Measurements from ENCODE around the gene LTBP1. TPM values are rescaled to one million over a fixed set of nuclear protein-coding genes. Genes with fewer than 3 reads are reported as not detected.

LTBP1 gene
- total and polyA plus RNA-seq, 2 experiments from 2014 or later: 35.6 to 68.9 TPM

DNA sequence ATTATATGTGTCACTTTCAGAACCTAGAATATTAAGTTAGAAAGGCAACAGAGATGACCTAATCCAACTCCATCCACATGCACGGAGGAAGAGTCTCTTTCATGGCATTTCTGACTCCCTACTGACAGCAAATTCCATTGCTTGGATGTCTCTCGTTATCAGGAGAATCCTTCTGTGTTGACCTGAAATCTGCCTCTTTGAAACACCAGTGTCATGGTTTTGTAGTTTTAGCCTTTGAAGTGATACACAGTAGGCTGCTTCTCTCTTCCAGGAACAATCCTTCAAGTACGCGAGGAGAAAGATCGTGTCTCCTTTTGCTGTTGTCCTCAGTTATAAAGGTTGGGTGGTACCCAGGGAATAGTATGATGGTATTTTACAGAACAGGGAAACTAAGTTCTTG lies 327.8 kb downstream of the LTBP1 start:
- Histone ChIP-seq H3K79me2 (no peaks in the 10 kb centered on the region), H3K9me3 (ENCODE audit: low read depth) (no peaks in the 10 kb centered on the region), H3K27ac (no peak overlapping the region), H3K36me3 (replicated peaks; ENCODE audit: insufficient read depth, low read depth) (no peaks in the 10 kb centered on the region), H3K9me2 (replicated peaks; ENCODE audit: insufficient read depth) (no peaks in the 10 kb centered on the region), H3K4me3 (no peak overlapping the region), H3K4me1 (ENCODE audit: insufficient read depth) (no peaks in the 10 kb centered on the region), H2AFZ (no peak overlapping the region), H3K27me3 (no peaks in the 10 kb centered on the region), H4K20me1 (ENCODE audit: insufficient read depth, poor library complexity, severe bottlenecking) (no peaks in the 10 kb centered on the region), H3K4me2 (no peak overlapping the region)
- 85% methylated on average over 5 of the region's 5 CpGs for WGBS (ENCODE audit: low lambda C conversion rate, missing lambda C conversion rate)
- TF ChIP-seq EZH2 (IDR thresholded peaks at IDR 0.05; ENCODE audit: borderline replicate concordance) (no peak), EZH2phosphoT487 (IDR thresholded peaks at IDR 0.05; ENCODE audit: low read depth, severe bottlenecking, unreplicated experiment) (no peak), CTCF (IDR thresholded peaks at IDR 0.05; ENCODE audit: poor library complexity) (no peak)
- no peak for DNase-seq (ENCODE audit: low spot score)

DNA sequence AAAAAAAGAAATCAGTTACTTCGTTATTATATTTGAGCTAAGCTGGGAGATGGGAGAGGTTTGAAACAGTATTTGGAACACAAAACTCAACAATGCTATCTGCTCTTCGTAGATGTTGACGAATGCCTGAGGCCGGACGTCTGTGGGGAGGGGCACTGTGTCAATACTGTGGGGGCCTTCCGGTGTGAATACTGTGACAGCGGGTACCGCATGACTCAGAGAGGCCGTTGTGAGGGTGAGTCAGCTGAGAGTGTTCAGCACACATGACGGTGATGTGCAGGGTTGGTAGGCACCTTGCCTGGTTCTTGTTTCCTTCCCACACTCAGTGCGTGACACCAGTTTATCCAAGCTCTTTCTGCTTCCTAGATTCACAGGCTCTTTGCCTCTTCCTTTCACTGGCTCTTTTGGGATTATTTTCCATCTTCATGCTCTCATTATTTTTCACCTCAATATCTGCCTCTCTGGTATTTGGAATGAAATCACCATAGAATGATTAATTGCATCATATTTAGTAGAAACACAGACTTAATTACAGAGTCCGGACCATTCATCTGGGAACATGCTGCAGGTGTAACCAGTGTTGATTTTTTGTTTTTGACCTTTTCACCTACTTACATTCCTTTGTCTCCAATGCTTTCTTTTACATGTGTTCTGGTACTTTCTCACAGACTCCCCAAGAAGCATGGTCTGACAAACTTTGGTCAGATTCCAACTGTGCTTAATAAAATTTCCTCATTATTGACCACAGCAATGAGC lies 329.1 kb downstream of the LTBP1 start:
- WGBS (ENCODE audit: low lambda C conversion rate, missing lambda C conversion rate): 67% methylated on average over 12 of the region's 12 CpGs
- no peak overlapping the region for H3K4me2 ChIP-seq
- H3K27ac ChIP-seq: peak overlapping the region; percentile 67
- peak; percentile 78 for DNase-seq (ENCODE audit: low spot score)
- H4K20me1 ChIP-seq (ENCODE audit: insufficient read depth, poor library complexity, severe bottlenecking): no peaks in the 10 kb centered on the region
- H3K4me1 ChIP-seq (ENCODE audit: insufficient read depth): no peaks in the 10 kb centered on the region
- no peak overlapping the region for H3K4me3 ChIP-seq
- H3K36me3 ChIP-seq (replicated peaks; ENCODE audit: insufficient read depth, low read depth): no peaks in the 10 kb centered on the region
- TF ChIP-seq EZH2 (IDR thresholded peaks at IDR 0.05; ENCODE audit: borderline replicate concordance): no peak
- TF ChIP-seq EZH2phosphoT487 (IDR thresholded peaks at IDR 0.05; ENCODE audit: low read depth, severe bottlenecking, unreplicated experiment): no peak
- no peak for TF ChIP-seq CTCF (IDR thresholded peaks at IDR 0.05; ENCODE audit: poor library complexity)
- H3K9me2 ChIP-seq (replicated peaks; ENCODE audit: insufficient read depth): no peaks in the 10 kb centered on the region
- H3K79me2 ChIP-seq: no peaks in the 10 kb centered on the region
- H3K27me3 ChIP-seq: no peaks in the 10 kb centered on the region
- no peak overlapping the region for H2AFZ ChIP-seq
- H3K9me3 ChIP-seq (ENCODE audit: low read depth): no peaks in the 10 kb centered on the region

DNA sequence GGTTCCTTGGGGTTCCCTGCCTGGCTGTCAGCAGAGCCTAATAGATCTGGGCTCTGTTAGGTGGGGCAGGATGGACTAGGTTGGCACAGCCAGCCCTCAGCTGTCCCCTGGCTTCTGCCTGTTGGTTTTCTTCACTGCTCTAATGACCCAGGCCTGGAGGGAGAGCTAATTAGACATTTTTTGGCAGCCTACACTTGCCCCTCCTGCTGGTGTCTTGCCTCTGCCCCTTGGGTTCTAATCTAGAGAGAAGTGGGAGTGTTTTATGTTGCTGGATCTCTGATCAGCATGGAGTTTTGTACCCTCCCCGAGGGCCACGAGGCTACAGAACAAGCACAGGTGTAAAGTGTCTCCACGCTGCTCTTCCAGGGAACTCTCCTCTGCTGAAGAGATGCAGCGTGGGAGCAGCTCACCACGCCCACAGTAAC lies 330.3 kb downstream of the LTBP1 start:
- 86% methylated on average over 5 of the region's 5 CpGs for WGBS (ENCODE audit: low lambda C conversion rate, missing lambda C conversion rate)
- H3K79me2 ChIP-seq: no peaks in the 10 kb centered on the region
- no peaks in the 10 kb centered on the region for H3K36me3 ChIP-seq (replicated peaks; ENCODE audit: insufficient read depth, low read depth)
- no peak overlapping the region for H3K27ac ChIP-seq
- no peak overlapping the region for H3K4me2 ChIP-seq
- H4K20me1 ChIP-seq (ENCODE audit: insufficient read depth, poor library complexity, severe bottlenecking): no peaks in the 10 kb centered on the region
- H3K27me3 ChIP-seq: no peaks in the 10 kb centered on the region
- H3K9me2 ChIP-seq (replicated peaks; ENCODE audit: insufficient read depth): no peaks in the 10 kb centered on the region
- H3K9me3 ChIP-seq (ENCODE audit: low read depth): no peaks in the 10 kb centered on the region
- no peak overlapping the region for H3K4me3 ChIP-seq
- TF ChIP-seq EZH2phosphoT487 (IDR thresholded peaks at IDR 0.05; ENCODE audit: low read depth, severe bottlenecking, unreplicated experiment) (no peak), EZH2 (IDR thresholded peaks at IDR 0.05; ENCODE audit: borderline replicate concordance) (no peak), CTCF (IDR thresholded peaks at IDR 0.05; ENCODE audit: poor library complexity) (no peak)
- DNase-seq (ENCODE audit: low spot score): no peak
- no peaks in the 10 kb centered on the region for H3K4me1 ChIP-seq (ENCODE audit: insufficient read depth)
- H2AFZ ChIP-seq: no peak overlapping the region

Data from hepatocyte (in vitro differentiated cells).